HEK293 (cell line): ENCODE measurements around the gene AHRR.

ENCODE experiments used
- CTCF ChIA-PET: fragments of 350-600 bp; formaldehyde crosslinking; extraction: SDS; loops from one replicate; lab custom pipeline; 2021; ENCODE audit warnings: antibody characterized with exemption; lab: Yijun Ruan, JAX
- POLR2A ChIA-PET: fragments of 300-600 bp; formaldehyde crosslinking; extraction: SDS; loops from one replicate; lab custom pipeline; 2020; ENCODE audit warnings: antibody characterized with exemption, inconsistent platforms; lab: Yijun Ruan, JAX
- H3K27ac ChIP-seq: fragments of 200-500 bp; sonication (Bioruptor generic); 2 replicates; pipeline ENCODE4 v1.5.1; 2014; ENCODE audit warnings: low read depth, low read length, control low read depth, inconsistent platforms; ENCODE audit errors: extremely low read depth
- H3K36me3 ChIP-seq, 2 experiments: fragments of 200-500 bp in 1 of 2; sonication (Bioruptor generic) in 1 of 2; 1 replicate in 1 of 2; 2 replicates in 1 of 2; pipeline ENCODE4 v1.5.1; 2014 to 2017; ENCODE audit warnings: inconsistent platforms in 2 of 2, low read length in 2 of 2; ENCODE audit not compliant: control insufficient read depth in 2 of 2, insufficient read depth in 1 of 2
- H3K4me1 ChIP-seq: fragments of 200-500 bp; sonication (Bioruptor generic); 2 replicates; pipeline ENCODE4 v1.5.1; 2014; ENCODE audit warnings: mild to moderate bottlenecking, low read length, inconsistent platforms; ENCODE audit not compliant: control insufficient read depth, insufficient read depth
- H3K4me3 ChIP-seq: 2 replicates; pipeline ENCODE4 v1.5.1; 2011; ENCODE audit warnings: low read depth, mild to moderate bottlenecking, control low read depth, low read length, moderate library complexity
- H3K9me3 ChIP-seq: fragments of 200-500 bp; sonication (Bioruptor generic); 2 replicates; pipeline ENCODE4 v1.5.1; 2014; ENCODE audit warnings: low read depth, low read length, inconsistent platforms; ENCODE audit not compliant: control insufficient read depth, insufficient read depth
- FEZF1 ChIP-seq: fragments of 450-650 bp; formaldehyde crosslinking; IDR thresholded peaks from 2 replicates; pipeline ENCODE4 v1.5.1; 2016; ENCODE audit warnings: missing biosample characterization, missing genetic modification characterization
- KLF10 ChIP-seq: fragments of 450-650 bp; IDR thresholded peaks from 2 replicates; pipeline ENCODE4 v1.5.1; 2018; ENCODE audit warnings: missing biosample characterization, mild to moderate bottlenecking, missing genetic modification characterization
- PATZ1 ChIP-seq: fragments of 450-650 bp; formaldehyde crosslinking; IDR thresholded peaks from 2 replicates; pipeline ENCODE4 v1.5.1; 2016; ENCODE audit warnings: missing biosample characterization, missing genetic modification characterization
- SCRT1 ChIP-seq: fragments of 450-650 bp; formaldehyde crosslinking; IDR thresholded peaks from 2 replicates; pipeline ENCODE4 v1.5.1; 2016; ENCODE audit warnings: missing biosample characterization, missing genetic modification characterization, borderline replicate concordance
- SP7 ChIP-seq: fragments of 450-650 bp; formaldehyde crosslinking; IDR thresholded peaks from 2 replicates; pipeline ENCODE4 v1.5.1; 2016; ENCODE audit warnings: missing biosample characterization, missing genetic modification characterization
- TSHZ1 ChIP-seq: fragments of 450-650 bp; formaldehyde crosslinking; IDR thresholded peaks from 2 replicates; pipeline ENCODE4 v1.5.1; 2016; ENCODE audit warnings: missing biosample characterization, missing genetic modification characterization, borderline replicate concordance
- WT1 ChIP-seq: fragments of 450-650 bp; formaldehyde crosslinking; IDR thresholded peaks from 2 replicates; pipeline ENCODE4 v1.5.1; 2016; ENCODE audit warnings: missing biosample characterization, missing genetic modification characterization
- YY1 ChIP-seq: fragments of 450-650 bp; formaldehyde crosslinking; IDR thresholded peaks from 2 replicates; pipeline ENCODE4 v1.5.1; 2018; ENCODE audit warnings: missing biosample characterization, missing genetic modification characterization
- ZBTB20 ChIP-seq: fragments of 450-650 bp; formaldehyde crosslinking; IDR thresholded peaks from 2 replicates; pipeline ENCODE4 v1.5.1; 2016; ENCODE audit warnings: missing biosample characterization, missing genetic modification characterization
- ZFP3 ChIP-seq: fragments of 450-650 bp; formaldehyde crosslinking; IDR thresholded peaks from 2 replicates; pipeline ENCODE4 v1.5.1; 2016; ENCODE audit warnings: low read depth, missing biosample characterization, missing genetic modification characterization
- ZNF112 ChIP-seq: fragments of 450-650 bp; formaldehyde crosslinking; IDR thresholded peaks from 2 replicates; pipeline ENCODE4 v1.5.0; 2017; ENCODE audit warnings: missing biosample characterization, missing genetic modification characterization
- ZNF148 ChIP-seq: fragments of 450-650 bp; formaldehyde crosslinking; IDR thresholded peaks from 2 replicates; pipeline ENCODE4 v1.5.0; 2017; ENCODE audit warnings: missing biosample characterization, missing genetic modification characterization, borderline replicate concordance
- ZNF280D ChIP-seq: fragments of 450-650 bp; formaldehyde crosslinking; IDR thresholded peaks from 2 replicates; pipeline ENCODE4 v1.5.1; 2016; ENCODE audit warnings: missing biosample characterization, missing genetic modification characterization
- ZNF292 ChIP-seq: fragments of 450-650 bp; formaldehyde crosslinking; IDR thresholded peaks from 2 replicates; pipeline ENCODE4 v1.5.1; 2016; ENCODE audit warnings: low read depth, missing biosample characterization, missing genetic modification characterization, borderline replicate concordance
- ZNF558 ChIP-seq: fragments of 450-650 bp; formaldehyde crosslinking; IDR thresholded peaks from 2 replicates; pipeline ENCODE4 v1.5.1; 2016; ENCODE audit warnings: missing biosample characterization, missing genetic modification characterization
- ZNF596 ChIP-seq: fragments of 450-650 bp; IDR thresholded peaks from 2 replicates; pipeline ENCODE4 v1.5.0; 2018; ENCODE audit warnings: missing biosample characterization, mild to moderate bottlenecking, missing genetic modification characterization, moderate library complexity
- ZNF610 ChIP-seq: fragments of 450-650 bp; formaldehyde crosslinking; IDR thresholded peaks from 2 replicates; pipeline ENCODE4 v1.5.1; 2016; ENCODE audit warnings: missing biosample characterization, missing genetic modification characterization, borderline replicate concordance
- ZNF629 ChIP-seq: fragments of 450-650 bp; formaldehyde crosslinking; IDR thresholded peaks from 2 replicates; pipeline ENCODE4 v1.5.1; 2017; ENCODE audit warnings: missing biosample characterization, missing genetic modification characterization
- ZNF704 ChIP-seq: fragments of 450-650 bp; formaldehyde crosslinking; IDR thresholded peaks from 2 replicates; pipeline ENCODE4 v1.5.1; 2016; ENCODE audit warnings: missing biosample characterization, missing genetic modification characterization
- ZNF785 ChIP-seq: fragments of 450-650 bp; formaldehyde crosslinking; IDR thresholded peaks from 2 replicates; pipeline ENCODE4 v1.5.1; 2016; ENCODE audit warnings: missing biosample characterization, missing genetic modification characterization

The AHRR gene

GRCh38 chr5:452978-453710 is 131.6 kb downstream of the AHRR start:
- Histone ChIP-seq H3K4me3 (no peak overlapping the region), H3K9me3 (no peaks in the 10 kb centered on the region), H3K36me3 (peaks cover 26 to 92% of the 10 kb centered on the region in 2 experiments), H3K27ac (no peak overlapping the region), H3K4me1 (no peaks in the 10 kb centered on the region)
- ChIA-PET CTCF (no interaction called here), POLR2A (no interaction called here)
- TF ChIP-seq ZNF704 (tag by site-specific recombination) (no peak), FEZF1 (tag by site-specific recombination) (no peak), SCRT1 (tag by site-specific recombination) (no peak), ZNF280D (tag by site-specific recombination) (no peak), ZNF112 (tag by site-specific recombination) (no peak), PATZ1 (tag by site-specific recombination) (no peak), ZNF596 (no peak), WT1 (no peak), ZNF610 (tag by site-specific recombination) (no peak), ZFP3 (tag by site-specific recombination) (no peak), TSHZ1 (tag by site-specific recombination) (no peak), ZNF148 (tag by site-specific recombination) (no peak), ZBTB20 (tag by site-specific recombination) (no peak), YY1 (tag by site-specific recombination) (no peak), ZNF292 (tag by site-specific recombination) (no peak), SP7 (tag by site-specific recombination) (no peak), KLF10 (tag by site-specific recombination) (no peak), ZNF785 (tag by site-specific recombination) (no peak), ZNF558 (tag by site-specific recombination) (no peak), ZNF629 (tag by site-specific recombination) (no peak)
